Chondrocyte (in vitro differentiated cells): ENCODE results near the gene MPL. TPM values are rescaled to one million over a fixed set of nuclear protein-coding genes. Genes with fewer than 3 reads are reported as not detected.
"Not testable (repeated sequence)": the region's sequence is repeated elsewhere in the genome, so short reads cannot be mapped to it uniquely, and the experiment has no call there.

Experiments used
- DNase-seq: peaks from one replicate; pipeline ENCODE4 v3.0.0; 2021; ENCODE audit warnings: mixed read lengths, low spot score
- H3K27ac Mint-ChIP-seq: one replicate; pipeline ENCODE4 v1.8.0; 2021; ENCODE audit warnings: mild to moderate bottlenecking, moderate library complexity, mixed read lengths; ENCODE audit not compliant: unreplicated experiment
- H3K27me3 Mint-ChIP-seq: 2 replicates; pipeline ENCODE4 v1.8.0; 2021; ENCODE audit warnings: low read depth, mixed read lengths
- H3K36me3 Mint-ChIP-seq: 2 replicates; pipeline ENCODE4 v1.8.0; 2021; ENCODE audit warnings: low read depth, mixed read lengths
- H3K4me1 Mint-ChIP-seq: 2 replicates; pipeline ENCODE4 v1.8.0; 2021; ENCODE audit warnings: low read depth, mild to moderate bottlenecking, mixed read lengths
- H3K4me3 Mint-ChIP-seq: one replicate; pipeline ENCODE4 v1.8.0; 2021; ENCODE audit warnings: mild to moderate bottlenecking, moderate library complexity, mixed read lengths; ENCODE audit not compliant: unreplicated experiment
- H3K9me3 Mint-ChIP-seq: 2 replicates; pipeline ENCODE4 v1.8.0; 2021; ENCODE audit warnings: low read depth, mixed read lengths
- total RNA-seq: library from RNA; stranded (reverse); gene quantifications from 3 replicates; pipeline ENCODE4 v1.2.1, GENCODE V29; 2021
- TF ChIP-seq, protein P1 (sequence below): fragments of 200-600 bp; sonication (generic); IDR thresholded peaks from 2 replicates; pipeline ENCODE4 v1.5.0; 2021; ENCODE audit warnings: antibody characterized with exemption, mild to moderate bottlenecking, moderate library complexity

MPL gene
- total RNA-seq, 1 donor from 2014 or later: not detected

DNA sequence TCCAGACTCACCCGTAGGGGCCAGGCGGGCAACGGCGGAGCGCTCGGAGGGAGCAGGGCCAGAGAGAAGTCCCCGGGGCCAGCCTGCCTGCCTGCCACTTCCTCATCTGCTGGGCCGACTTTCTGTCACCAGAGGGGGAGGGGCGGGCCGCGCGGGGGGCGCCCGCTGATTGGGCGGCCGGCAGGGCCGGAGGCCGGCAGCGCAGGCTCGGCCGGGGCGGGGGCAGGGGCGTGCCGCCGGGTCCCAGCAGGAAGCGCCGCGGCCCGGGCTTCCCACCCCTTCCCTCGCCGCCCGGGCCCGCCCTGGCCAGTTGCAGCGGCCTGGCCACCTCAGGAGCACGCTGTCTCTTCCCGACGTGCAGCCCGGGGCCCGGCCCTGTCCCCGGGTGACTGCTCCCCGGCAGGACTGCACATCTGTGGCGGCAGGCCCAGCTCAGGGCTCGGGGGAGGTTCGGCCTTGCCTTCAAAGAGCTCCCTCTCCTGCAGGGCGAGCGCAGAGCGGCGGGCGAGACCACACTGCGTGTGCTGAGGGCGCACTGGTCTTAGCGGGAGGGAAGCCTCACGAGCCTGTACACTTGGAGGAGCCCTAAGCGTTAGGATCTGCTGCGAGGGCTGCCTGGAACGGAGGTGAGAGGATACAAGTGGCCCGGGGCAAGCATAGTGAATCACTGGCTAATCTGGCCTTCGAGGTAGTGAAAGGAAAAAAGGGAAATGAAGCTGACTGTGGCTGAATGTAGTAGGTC is 30.5 kb downstream of the MPL start, which contains the start of gene ELOVL1:
TSS of gene ELOVL1 (minus strand) at position 108 of the 742 bp plus-strand sequence. CDS start 2,402 bp downstream, outside the sequence.
- no peaks in the 10 kb centered on the region for H3K27me3 Mint-ChIP-seq
- H3K27ac Mint-ChIP-seq: peak within 1 kb of the TSS; percentile 93
- H3K36me3 Mint-ChIP-seq: peaks cover 17% of the 10 kb centered on the region
- H3K4me1 Mint-ChIP-seq: peaks cover 38% of the 10 kb centered on the region
- no peaks in the 10 kb centered on the region for H3K9me3 Mint-ChIP-seq
- DNase-seq: peak; percentile 96
- TF ChIP-seq, protein P1, sequence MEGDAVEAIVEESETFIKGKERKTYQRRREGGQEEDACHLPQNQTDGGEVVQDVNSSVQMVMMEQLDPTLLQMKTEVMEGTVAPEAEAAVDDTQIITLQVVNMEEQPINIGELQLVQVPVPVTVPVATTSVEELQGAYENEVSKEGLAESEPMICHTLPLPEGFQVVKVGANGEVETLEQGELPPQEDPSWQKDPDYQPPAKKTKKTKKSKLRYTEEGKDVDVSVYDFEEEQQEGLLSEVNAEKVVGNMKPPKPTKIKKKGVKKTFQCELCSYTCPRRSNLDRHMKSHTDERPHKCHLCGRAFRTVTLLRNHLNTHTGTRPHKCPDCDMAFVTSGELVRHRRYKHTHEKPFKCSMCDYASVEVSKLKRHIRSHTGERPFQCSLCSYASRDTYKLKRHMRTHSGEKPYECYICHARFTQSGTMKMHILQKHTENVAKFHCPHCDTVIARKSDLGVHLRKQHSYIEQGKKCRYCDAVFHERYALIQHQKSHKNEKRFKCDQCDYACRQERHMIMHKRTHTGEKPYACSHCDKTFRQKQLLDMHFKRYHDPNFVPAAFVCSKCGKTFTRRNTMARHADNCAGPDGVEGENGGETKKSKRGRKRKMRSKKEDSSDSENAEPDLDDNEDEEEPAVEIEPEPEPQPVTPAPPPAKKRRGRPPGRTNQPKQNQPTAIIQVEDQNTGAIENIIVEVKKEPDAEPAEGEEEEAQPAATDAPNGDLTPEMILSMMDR: peak; percentile 68
- peak within 1 kb of the TSS; percentile 88 for H3K4me3 Mint-ChIP-seq

DNA sequence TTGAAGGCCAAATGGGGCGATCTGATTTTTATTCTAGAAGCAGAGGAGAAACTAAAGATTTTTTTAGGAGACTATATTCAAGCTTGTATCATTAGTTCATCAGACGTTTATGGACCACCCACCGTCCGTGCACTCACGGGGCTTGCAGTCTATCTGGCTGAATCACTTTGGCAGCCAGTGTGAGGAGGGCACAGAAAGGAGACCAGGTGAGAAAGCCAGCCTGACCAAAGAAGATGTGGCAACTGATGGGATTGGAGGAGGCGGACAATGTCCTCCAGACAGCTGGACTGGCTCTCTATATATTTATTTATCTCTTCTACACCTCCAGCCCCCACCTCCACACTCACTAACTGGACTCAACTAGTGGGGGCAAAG is 31.0 kb downstream of the MPL start:
- peak overlapping the region; percentile 80 for H3K4me3 Mint-ChIP-seq
- peak overlapping the region; percentile 93 for H3K27ac Mint-ChIP-seq
- TF ChIP-seq, protein P1: no peak
- DNase-seq: no peak
- no peaks in the 10 kb centered on the region for H3K27me3 Mint-ChIP-seq
- H3K9me3 Mint-ChIP-seq: no peaks in the 10 kb centered on the region
- H3K4me1 Mint-ChIP-seq: peaks cover 38% of the 10 kb centered on the region
- H3K36me3 Mint-ChIP-seq: peaks cover 16% of the 10 kb centered on the region

DNA sequence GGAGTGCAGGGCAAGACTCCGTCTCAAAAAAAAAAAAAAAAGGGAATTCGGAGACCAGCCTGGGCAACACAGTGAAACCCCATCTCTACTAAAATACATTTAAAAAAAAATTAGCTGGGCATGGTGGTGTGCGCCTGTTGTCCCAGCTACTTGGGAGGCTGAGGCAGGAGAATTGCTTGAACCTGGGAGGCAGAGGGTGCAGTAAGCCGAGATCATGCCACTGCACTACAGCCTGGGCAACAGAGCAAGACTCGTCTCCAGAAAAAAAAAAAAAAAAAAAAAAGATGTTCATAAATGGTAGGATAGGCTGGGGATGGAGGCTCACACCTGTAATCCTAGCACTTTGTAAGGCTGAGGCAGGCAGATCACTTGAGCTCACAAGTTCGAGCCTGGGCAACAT is 32.2 kb downstream of the MPL start:
- not testable (repeated sequence) for DNase-seq, H3K4me3 Mint-ChIP-seq, H3K36me3 Mint-ChIP-seq, H3K27ac Mint-ChIP-seq, H3K9me3 Mint-ChIP-seq, H3K27me3 Mint-ChIP-seq
- peaks cover 38% of the 10 kb centered on the region for H3K4me1 Mint-ChIP-seq

DNA sequence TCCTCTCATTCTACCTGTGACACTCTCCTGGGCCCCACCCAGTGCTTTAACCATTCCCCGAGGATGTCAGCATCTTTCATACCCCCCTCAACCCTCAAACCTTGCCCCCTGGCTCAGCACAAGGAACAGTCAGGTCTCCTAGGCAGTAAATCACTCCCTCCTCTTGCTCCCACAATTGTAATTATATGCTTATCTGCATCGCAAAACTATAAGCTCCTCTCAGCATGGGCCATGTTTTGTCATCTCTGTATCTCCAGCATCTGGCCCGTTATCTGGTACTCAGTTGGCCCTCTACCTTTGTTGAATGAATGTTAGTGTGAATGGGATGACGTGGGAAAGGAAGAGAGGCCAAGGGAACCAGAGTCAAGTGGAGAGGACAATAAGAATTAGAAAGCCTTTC is 32.9 kb downstream of the MPL start:
- H3K4me3 Mint-ChIP-seq: no peak overlapping the region
- peaks cover 2% of the 10 kb centered on the region for H3K36me3 Mint-ChIP-seq
- H3K27ac Mint-ChIP-seq: no peak overlapping the region

DNA sequence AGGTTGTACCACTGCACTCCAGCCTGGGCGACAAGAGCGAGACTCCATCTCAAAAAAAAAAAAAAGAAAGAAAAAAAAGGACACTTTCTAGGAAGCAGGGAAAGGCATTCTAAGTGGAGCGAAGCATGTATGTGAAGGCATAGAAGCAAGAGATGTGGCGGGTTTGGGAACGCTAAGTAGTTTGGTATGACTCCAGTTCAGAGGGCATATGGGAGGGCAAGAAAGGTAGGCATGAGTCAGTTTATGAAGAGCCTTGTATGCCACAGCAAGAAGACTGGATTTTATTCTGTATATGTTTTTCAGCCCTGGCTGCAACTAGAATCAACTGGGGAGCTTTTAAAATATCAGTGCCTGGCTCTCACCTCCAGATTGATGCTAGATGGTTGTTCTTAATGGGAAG is 34.6 kb downstream of the MPL start:
- Mint-ChIP-seq H3K27ac (no peak overlapping the region), H3K4me3 (no peak overlapping the region), H3K36me3 (no peaks in the 10 kb centered on the region), H3K9me3 (no peaks in the 10 kb centered on the region), H3K4me1 (peaks cover 17% of the 10 kb centered on the region), H3K27me3 (no peaks in the 10 kb centered on the region)
- TF ChIP-seq, protein P1: no peak
- no peak for DNase-seq

More for the DNA sequence above, 32.9 kb downstream of the MPL start:
- H3K9me3 Mint-ChIP-seq: no peaks in the 10 kb centered on the region
- TF ChIP-seq, protein P1: no peak
- no peak for DNase-seq
- peaks cover 32% of the 10 kb centered on the region for H3K4me1 Mint-ChIP-seq
- no peaks in the 10 kb centered on the region for H3K27me3 Mint-ChIP-seq
